ENCODE data around the gene CACNA2D4.

GRCh38 chr12:1910468-1910867 lies 8.0 kb downstream of the CACNA2D4 start:
- TF ChIP-seq CTCF (IDR thresholded peaks at IDR 0.05; ENCODE audit: low read depth, low read length, missing input control) (no peak), JUND (IDR thresholded peaks at IDR 0.05) (no peak), HNF4A (conservative IDR thresholded peaks at IDR 0.05) (no peak), FOXA1 (IDR thresholded peaks at IDR 0.05) (no peak), REST (IDR thresholded peaks at IDR 0.05) (no peak), MAX (IDR thresholded peaks at IDR 0.05) (no peak), RAD21 (IDR thresholded peaks at IDR 0.05) (no peak), TAF1 (conservative IDR thresholded peaks at IDR 0.05) (no peak), YY1 (IDR thresholded peaks at IDR 0.05) (no peak), RXRA (IDR thresholded peaks at IDR 0.05) (no peak), ZBTB33 (IDR thresholded peaks at IDR 0.05) (no peak)
- TF ChIP-seq, protein P1, sequence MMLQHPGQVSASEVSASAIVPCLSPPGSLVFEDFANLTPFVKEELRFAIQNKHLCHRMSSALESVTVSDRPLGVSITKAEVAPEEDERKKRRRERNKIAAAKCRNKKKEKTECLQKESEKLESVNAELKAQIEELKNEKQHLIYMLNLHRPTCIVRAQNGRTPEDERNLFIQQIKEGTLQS (IDR thresholded peaks at IDR 0.05): no peak
